HCT116 (cell line): ENCODE data around the gene NCKAP5. TPM values are rescaled to one million over a fixed set of nuclear protein-coding genes. Genes with fewer than 3 reads are reported as not detected.

Source experiments
- ATAC-seq: fragments of 200-7000 bp; cut with Tn5 transposase; 2 replicates; pipeline ENCODE4 v1.9.1; 2020; ENCODE audit warnings: mild to moderate bottlenecking, moderate library complexity
- BruUV-seq: library from RNA; stranded (reverse); fragments of 400-500 nt; replicated peaks from 2 replicates; lab custom pipeline; 2021; lab: Mats Ljungman, UMichigan
- CTCF ChIA-PET: fragments of 300-600 bp; sonication (Branson Sonifier 250); formaldehyde crosslinking; loops from one replicate; lab custom pipeline; 2021; ENCODE audit warnings: antibody characterized with exemption; lab: Charles Lee
- POLR2A ChIA-PET: fragments of 300-600, 350-600 bp; sonication (Branson Sonifier 250); formaldehyde crosslinking; loops from one replicate; lab custom pipeline; 2021; ENCODE audit warnings: antibody characterized with exemption; lab: Charles Lee
- RAD21 ChIA-PET, 2 experiments: fragments of 300-600 bp; sonication (Branson Sonifier 250); formaldehyde crosslinking; loops; one replicate each; lab custom pipeline; 2023; ENCODE audit warnings: low total read pairs in 2 of 2; ENCODE audit not compliant: uncharacterized antibody in 2 of 2, unreplicated experiment in 2 of 2, low non-redundant PET in 1 of 2; lab: Charles Lee
- DNase-seq: peaks from one replicate; pipeline ENCODE4 v3.0.0-alpha.2; 2010; ENCODE audit warnings: low read depth, low spot score
- H2AFZ ChIP-seq: fragments of 200-600 bp; shearing (Covaris generic), sonication (generic); 2 replicates; pipeline ENCODE4 v1.6.1; 2017; ENCODE audit warnings: low read depth, mixed run types, mixed read lengths, antibody characterized with exemption, low read length; ENCODE audit not compliant: poor library complexity, severe bottlenecking
- H3K27ac ChIP-seq: 2 replicates; pipeline ENCODE4 v1.5.1; 2012; ENCODE audit warnings: low read depth, low read length
- H3K27me3 ChIP-seq: fragments of 200-600 bp; sonication (generic); 2 replicates; pipeline ENCODE4 v1.6.1; 2016; ENCODE audit warnings: mixed run types, low read length, mixed read lengths; ENCODE audit not compliant: insufficient read depth
- H3K36me3 ChIP-seq, 2 experiments: fragments of 200-500 bp in 1 of 2; fragments of 200-600 bp in 1 of 2; sonication (Bioruptor generic) in 1 of 2; sonication (generic) in 1 of 2; 2 replicates each; pipeline versions ENCODE4 v1.5.1 to v1.6.1; 2014 to 2016; ENCODE audit warnings: low read length in 2 of 2, inconsistent platforms in 1 of 2, mixed read lengths in 1 of 2, mixed run types in 1 of 2; ENCODE audit not compliant: insufficient read depth in 2 of 2, control insufficient read depth in 1 of 2
- H3K4me1 ChIP-seq, 2 experiments: fragments of 200-600 bp in 1 of 2; sonication (generic) in 1 of 2; 2 replicates each; pipeline versions ENCODE4 v1.5.1 to v1.6.1; 2012 to 2017; ENCODE audit warnings: low read length in 2 of 2, inconsistent platforms in 1 of 2, mild to moderate bottlenecking in 1 of 2, mixed read lengths in 1 of 2, mixed run types in 1 of 2, moderate library complexity in 1 of 2; ENCODE audit not compliant: insufficient read depth in 2 of 2, control insufficient read depth in 1 of 2
- H3K4me2 ChIP-seq: fragments of 200-600 bp; sonication (generic); 2 replicates; pipeline ENCODE4 v1.6.1; 2017; ENCODE audit warnings: mixed run types, low read length, mixed read lengths
- H3K4me3 ChIP-seq, 2 experiments: fragments of 200-600 bp in 1 of 2; sonication (generic) in 1 of 2; replicated peaks in 1 of 2; 2 replicates each; pipeline ENCODE4 v1.5.1; 2011 to 2016; ENCODE audit warnings: low read length in 2 of 2, control low read depth in 1 of 2, low read depth in 1 of 2, mild to moderate bottlenecking in 1 of 2, mixed read lengths in 1 of 2, mixed run types in 1 of 2
- H3K79me2 ChIP-seq: fragments of 200-600 bp; sonication (generic); 2 replicates; pipeline ENCODE4 v1.6.1; 2017; ENCODE audit warnings: mild to moderate bottlenecking, mixed run types, low read length, moderate library complexity, mixed read lengths; ENCODE audit not compliant: insufficient read depth
- H3K9ac ChIP-seq: fragments of 200-600 bp; sonication (generic); 2 replicates; pipeline ENCODE4 v1.6.1; 2016; ENCODE audit warnings: low read length, mixed read lengths
- H3K9me2 ChIP-seq: fragments of 200-600 bp; sonication (generic), shearing (Covaris generic); 2 replicates; pipeline ENCODE4 v1.6.1; 2017; ENCODE audit warnings: mixed run types, mild to moderate bottlenecking, moderate library complexity; ENCODE audit not compliant: insufficient read depth
- H3K9me3 ChIP-seq, 2 experiments: fragments of 200-500 bp in 1 of 2; fragments of 200-600 bp in 1 of 2; sonication (Bioruptor generic) in 1 of 2; sonication (generic) in 1 of 2; 2 replicates each; pipeline ENCODE4 v1.6.1; 2014 to 2017; ENCODE audit warnings: low read length in 2 of 2, mixed read lengths in 2 of 2, inconsistent platforms in 1 of 2, low read depth in 1 of 2, mild to moderate bottlenecking in 1 of 2, mixed run types in 1 of 2, moderate library complexity in 1 of 2; ENCODE audit not compliant: control insufficient read depth in 1 of 2, insufficient read depth in 1 of 2
- H4K20me1 ChIP-seq: fragments of 200-600 bp; sonication (generic), shearing (Covaris generic); 2 replicates; pipeline ENCODE4 v1.6.1; 2017; ENCODE audit warnings: mixed run types, mild to moderate bottlenecking, moderate library complexity; ENCODE audit not compliant: insufficient read depth
- CBX3 ChIP-seq: IDR thresholded peaks from 2 replicates; pipeline ENCODE4 v1.6.1; 2012; ENCODE audit warnings: low read depth
- ELF1 ChIP-seq: IDR thresholded peaks from 2 replicates; pipeline ENCODE4 v1.6.1; 2012; ENCODE audit warnings: low read depth, borderline replicate concordance
- POLR2AphosphoS5 ChIP-seq: IDR thresholded peaks from 2 replicates; pipeline ENCODE4 v1.6.1; 2011; ENCODE audit warnings: mild to moderate bottlenecking, low read depth, low read length, moderate library complexity
- RAD21 ChIP-seq: IDR thresholded peaks from 2 replicates; pipeline ENCODE4 v1.6.1; 2012; ENCODE audit warnings: low read depth, mild to moderate bottlenecking
- REST ChIP-seq: IDR thresholded peaks from 2 replicates; pipeline ENCODE4 v1.6.1; 2012; ENCODE audit warnings: low read depth
- TCF7L2 ChIP-seq: IDR thresholded peaks from 2 replicates; pipeline ENCODE4 v1.7.0; 2011; ENCODE audit warnings: borderline replicate concordance, inconsistent platforms; ENCODE audit not compliant: insufficient read depth, insufficient read length; ENCODE audit errors: extremely low read depth
- ZFX ChIP-seq: fragments of 450-650 bp; IDR thresholded peaks from 2 replicates; pipeline ENCODE4 v1.6.1; 2017
- ZNF274 ChIP-seq: fragments of 200-500 bp; sonication (Bioruptor generic); IDR thresholded peaks from 2 replicates; pipeline ENCODE4 v1.6.1; 2014; ENCODE audit warnings: mild to moderate bottlenecking, low read depth, low read length, inconsistent platforms
- intact Hi-C: fragments of 100-400 bp; cut with micrococcal nuclease; formaldehyde crosslinking; loops from 2 replicates; pipeline ENCODE4 v1.10.0; 2022
- total RNA-seq: library from RNA; stranded (reverse); gene quantifications from one replicate; pipeline ENCODE4 v1.2.1, GENCODE V29; 2021; ENCODE audit not compliant: unreplicated experiment
- TF ChIP-seq, protein P1 (sequence below), 3 experiments: fragments of 200-600 bp in 1 of 3; sonication (generic) in 1 of 3; IDR thresholded peaks in 2 of 3; conservative IDR thresholded peaks in 1 of 3; 2 replicates each; pipeline ENCODE4 v1.5.1; 2012 to 2017; ENCODE audit warnings: low read depth in 2 of 3, low read length in 2 of 3, antibody characterized with exemption in 1 of 3, borderline replicate concordance in 1 of 3, control low read depth in 1 of 3, mild to moderate bottlenecking in 1 of 3, mixed read lengths in 1 of 3, mixed run types in 1 of 3, moderate library complexity in 1 of 3; ENCODE audit not compliant: insufficient read depth in 1 of 3

Gene NCKAP5
- total RNA-seq, 1 experiment from 2014 or later: 0.30 TPM

DNA sequence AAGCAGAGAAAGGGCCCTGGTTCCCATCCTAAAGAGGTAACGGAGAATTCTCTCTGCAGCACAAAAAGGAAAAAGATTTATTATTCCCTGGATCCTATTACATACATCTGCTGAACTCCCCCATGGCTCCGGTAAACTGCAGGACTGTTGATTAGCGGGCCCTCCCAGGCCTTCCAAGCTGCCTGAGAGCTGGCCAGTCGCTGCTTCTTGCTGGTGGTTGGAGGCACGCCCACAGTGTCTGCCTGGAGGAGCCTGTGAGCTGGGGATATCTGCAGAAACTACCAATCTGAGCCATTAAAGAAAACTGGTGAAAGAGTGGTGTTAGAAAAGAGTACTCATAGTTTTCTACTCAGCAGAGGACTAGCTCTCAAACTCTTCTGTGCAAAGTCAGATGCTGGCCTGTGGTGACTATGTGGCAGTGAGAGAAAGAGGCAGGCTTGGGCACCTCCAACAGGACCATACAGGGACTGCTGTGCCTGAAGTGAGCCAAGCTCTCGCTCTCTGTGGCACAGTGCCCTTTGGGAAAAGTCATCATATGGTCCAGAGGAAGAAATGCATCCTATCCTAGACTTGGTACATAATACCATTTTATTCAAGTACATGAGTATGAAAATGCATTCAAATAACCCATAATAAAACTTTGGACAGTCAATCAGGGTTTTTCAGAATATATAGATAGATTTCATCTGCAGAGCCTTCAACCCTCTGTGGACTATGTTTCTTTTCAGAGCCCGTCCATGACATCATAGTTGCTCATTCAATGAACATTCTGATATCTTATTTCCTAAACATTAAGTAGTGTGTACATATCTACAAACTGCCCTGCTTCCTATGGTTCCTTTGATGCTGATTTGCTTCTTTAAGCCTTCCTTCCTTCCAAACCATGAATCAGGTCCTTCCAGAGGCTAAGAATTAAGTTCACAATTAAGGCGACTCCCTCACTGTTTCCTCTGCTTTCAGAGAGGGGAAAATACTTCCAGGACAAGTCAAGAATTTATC lies 656.2 kb downstream of the NCKAP5 start:
- intact Hi-C loops: no loop called here
- Histone ChIP-seq H3K36me3 (no peaks in the 10 kb centered on the region), H3K9ac (no peak overlapping the region), H2AFZ (no peak overlapping the region), H3K9me2 (no peaks in the 10 kb centered on the region)
- ATAC-seq: no peak
- TF ChIP-seq REST (no peak), ZNF274 (no peak), TCF7L2 (no peak), ZFX (no peak), POLR2AphosphoS5 (no peak), RAD21 (no peak), ELF1 (no peak), CBX3 (no peak)
- TF ChIP-seq, protein P1, sequence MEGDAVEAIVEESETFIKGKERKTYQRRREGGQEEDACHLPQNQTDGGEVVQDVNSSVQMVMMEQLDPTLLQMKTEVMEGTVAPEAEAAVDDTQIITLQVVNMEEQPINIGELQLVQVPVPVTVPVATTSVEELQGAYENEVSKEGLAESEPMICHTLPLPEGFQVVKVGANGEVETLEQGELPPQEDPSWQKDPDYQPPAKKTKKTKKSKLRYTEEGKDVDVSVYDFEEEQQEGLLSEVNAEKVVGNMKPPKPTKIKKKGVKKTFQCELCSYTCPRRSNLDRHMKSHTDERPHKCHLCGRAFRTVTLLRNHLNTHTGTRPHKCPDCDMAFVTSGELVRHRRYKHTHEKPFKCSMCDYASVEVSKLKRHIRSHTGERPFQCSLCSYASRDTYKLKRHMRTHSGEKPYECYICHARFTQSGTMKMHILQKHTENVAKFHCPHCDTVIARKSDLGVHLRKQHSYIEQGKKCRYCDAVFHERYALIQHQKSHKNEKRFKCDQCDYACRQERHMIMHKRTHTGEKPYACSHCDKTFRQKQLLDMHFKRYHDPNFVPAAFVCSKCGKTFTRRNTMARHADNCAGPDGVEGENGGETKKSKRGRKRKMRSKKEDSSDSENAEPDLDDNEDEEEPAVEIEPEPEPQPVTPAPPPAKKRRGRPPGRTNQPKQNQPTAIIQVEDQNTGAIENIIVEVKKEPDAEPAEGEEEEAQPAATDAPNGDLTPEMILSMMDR (IDR thresholded peaks at IDR 0.05 in 2 of 3, conservative IDR thresholded peaks at IDR 0.05 in 1 of 3; ENCODE audit: borderline replicate concordance in 1 of 3, insufficient read depth in 1 of 3, low read depth in 2 of 3, low read length in 2 of 3): no peak
- TF ChIP-seq, all 23 proteins: peak for 0
- no peak overlapping the region for H3K27ac ChIP-seq
- no peaks in the 10 kb centered on the region for H4K20me1 ChIP-seq
- no peak overlapping the region for H3K4me2 ChIP-seq
- ChIA-PET POLR2A (no interaction called here), CTCF (no interaction called here), RAD21 (no interaction called here)
- no peaks in the 10 kb centered on the region for H3K4me1 ChIP-seq
- no peak overlapping the region for H3K4me3 ChIP-seq
- BruUV-seq: no TSS peak
- H3K79me2 ChIP-seq: no peaks in the 10 kb centered on the region
- no peaks in the 10 kb centered on the region for H3K9me3 ChIP-seq
- no peak for DNase-seq
- H3K27me3 ChIP-seq: no peaks in the 10 kb centered on the region
